GM23248 (cell line): ENCODE results near the gene CCL22. TPM values are rescaled to one million over a fixed set of nuclear protein-coding genes. Genes with fewer than 3 reads are reported as not detected.

ENCODE experiments used
- DNase-seq: peaks from one replicate; pipeline ENCODE4 v3.0.0-alpha.2; 2015
- H2AFZ ChIP-seq: fragments of 200-600 bp; sonication (generic); 2 replicates; pipeline ENCODE4 v1.6.1; 2016; ENCODE audit warnings: antibody characterized with exemption
- H3F3A ChIP-seq: fragments of 200-600 bp; sonication (generic); 2 replicates; pipeline ENCODE4 v1.6.1; 2016; ENCODE audit warnings: mild to moderate bottlenecking, antibody characterized with exemption, mixed run types; ENCODE audit not compliant: insufficient read depth
- H3K27ac ChIP-seq: fragments of 200-600 bp; sonication (generic); 2 replicates; pipeline ENCODE4 v1.5.1; 2016; ENCODE audit warnings: mild to moderate bottlenecking
- H3K27me3 ChIP-seq: fragments of 200-600 bp; sonication (generic); replicated peaks from 2 replicates; pipeline ENCODE4 v1.6.1; 2016; ENCODE audit warnings: mild to moderate bottlenecking; ENCODE audit not compliant: insufficient read depth
- H3K36me3 ChIP-seq: fragments of 200-600 bp; sonication (generic); 2 replicates; pipeline ENCODE4 v1.6.1; 2016; ENCODE audit warnings: low read depth, mild to moderate bottlenecking
- H3K4me1 ChIP-seq: fragments of 200-600 bp; sonication (generic); 2 replicates; pipeline ENCODE4 v1.6.1; 2016; ENCODE audit warnings: mild to moderate bottlenecking; ENCODE audit not compliant: insufficient read depth
- H3K4me2 ChIP-seq: fragments of 200-600 bp; sonication (generic); one replicate; pipeline ENCODE4 v1.6.1; 2016; ENCODE audit warnings: mild to moderate bottlenecking; ENCODE audit not compliant: unreplicated experiment
- H3K4me3 ChIP-seq: fragments of 200-600 bp; sonication (generic); 2 replicates; pipeline ENCODE4 v1.5.1; 2016; ENCODE audit warnings: mild to moderate bottlenecking
- H3K79me2 ChIP-seq: fragments of 200-600 bp; sonication (generic); 2 replicates; pipeline ENCODE4 v1.6.1; 2016; ENCODE audit warnings: mild to moderate bottlenecking; ENCODE audit not compliant: insufficient read depth
- H3K9ac ChIP-seq: fragments of 200-600 bp; sonication (generic); 2 replicates; pipeline ENCODE4 v1.6.1; 2016; ENCODE audit warnings: mild to moderate bottlenecking
- H3K9me2 ChIP-seq: fragments of 200-600 bp; sonication (generic); 2 replicates; pipeline ENCODE4 v1.6.1; 2016; ENCODE audit warnings: mixed run types, mild to moderate bottlenecking, moderate library complexity; ENCODE audit not compliant: insufficient read depth
- H3K9me3 ChIP-seq: fragments of 200-600 bp; sonication (generic); one replicate; pipeline ENCODE4 v1.6.1; 2017; ENCODE audit warnings: low read depth
- H4K20me1 ChIP-seq: fragments of 200-600 bp; sonication (generic); 2 replicates; pipeline ENCODE4 v1.6.0; 2016; ENCODE audit not compliant: insufficient read depth
- EZH2 ChIP-seq: fragments of 200-600 bp; sonication (generic); IDR thresholded peaks from 2 replicates; pipeline ENCODE4 v1.6.1; 2018; ENCODE audit warnings: antibody characterized with exemption, mild to moderate bottlenecking; ENCODE audit not compliant: insufficient read depth, poor library complexity, severe bottlenecking
- EZH2phosphoT487 ChIP-seq: fragments of 200-600 bp; sonication (generic); IDR thresholded peaks from 2 replicates; pipeline ENCODE4 v1.6.1; 2018; ENCODE audit warnings: antibody characterized with exemption, moderate library complexity, mild to moderate bottlenecking, low read depth; ENCODE audit not compliant: insufficient read depth
- WGBS, 2 experiments: methylation state at CpG; one replicate each; pipeline ENCODE4 v1.1.6; 2015 to 2017; ENCODE audit warnings: low lambda C conversion rate in 2 of 2, low coverage in 1 of 2; ENCODE audit errors: missing lambda C conversion rate in 2 of 2; 5-methylcytosine and 5-hydroxymethylcytosine counted together
- in situ Hi-C: fragments of 300-500 bp; cut with MboI; formaldehyde crosslinking; loops from 2 replicates; pipeline ENCODE4 v1.15.0; 2020
- polyA plus RNA-seq: library from polyadenylated mRNA; unstranded; fragments of >200 nt; fragmentation: Nextera tagmentation; extraction: Ambion mirVana; gene quantifications from 2 replicates; pipeline ENCODE4 v1.2.1, GENCODE V29; 2016
- small RNA-seq: library from RNA; depleted of rRNA; stranded (forward); fragments of <200 nt; gene quantifications from one replicate; pipeline ENCODE3, GENCODE V24; 2014; ENCODE audit warnings: low read depth, low replicate concordance
- total RNA-seq: library from RNA; depleted of rRNA; stranded (reverse); fragments of >200 nt; shearing (Covaris generic); gene quantifications from 2 replicates; pipeline ENCODE4 v1.2.3, GENCODE V29; 2014; rRNA removed

Gene CCL22
- total and polyA plus RNA-seq, 2 experiments from 2014 or later = 0.10 TPM; not detected in 1

- in situ Hi-C loops = no loop called here
Observed at GRCh38 chr16:57413301-57413730, 54.7 kb downstream of the CCL22 start.

GRCh38 chr16:57413733-57414132 lies 55.1 kb downstream of the CCL22 start:
- no peak for DNase-seq
- no peaks in the 10 kb centered on the region for H3K9me3 ChIP-seq
- H4K20me1 ChIP-seq = no peaks in the 10 kb centered on the region
- H2AFZ ChIP-seq = no peak overlapping the region
- H3K4me2 ChIP-seq = no peak overlapping the region
- 35 to 38% methylated on average over 7 of the region's 7 CpGs for WGBS, 2 experiments
- no peak overlapping the region for H3K9ac ChIP-seq
- H3K4me1 ChIP-seq = 0 out of 2 replicates have a peak, but pooled peaks cover 2% of the 10 kb centered on the region
- H3F3A ChIP-seq = no peaks in the 10 kb centered on the region
- H3K27ac ChIP-seq = no peak overlapping the region
- H3K4me3 ChIP-seq = no peak overlapping the region
- H3K9me2 ChIP-seq = no peaks in the 10 kb centered on the region
- no peaks in the 10 kb centered on the region for H3K79me2 ChIP-seq
- in situ Hi-C loops = no loop called here
- peaks cover 27% of the 10 kb centered on the region for H3K27me3 ChIP-seq
- TF ChIP-seq EZH2 (no peak), EZH2phosphoT487 (no peak)
- no peaks in the 10 kb centered on the region for H3K36me3 ChIP-seq

More at GRCh38 chr16:57413301-57413730, 54.7 kb downstream of the CCL22 start:
- Histone ChIP-seq H4K20me1 (no peaks in the 10 kb centered on the region), H3K4me3 (no peak overlapping the region), H3K9me3 (no peaks in the 10 kb centered on the region), H3K36me3 (no peaks in the 10 kb centered on the region), H3K4me2 (no peak overlapping the region), H3K79me2 (no peaks in the 10 kb centered on the region), H3K4me1 (0 out of 2 replicates have a peak, but pooled peaks cover 2% of the 10 kb centered on the region), H3K9ac (no peak overlapping the region), H3K27ac (no peak overlapping the region), H3F3A (no peaks in the 10 kb centered on the region), H3K27me3 (peaks cover 27% of the 10 kb centered on the region), H2AFZ (no peak overlapping the region), H3K9me2 (no peaks in the 10 kb centered on the region)
- DNase-seq = no peak
- no peak for TF ChIP-seq EZH2phosphoT487
- no peak for TF ChIP-seq EZH2
- 72 to 73% methylated on average over 5 of the region's 5 CpGs for WGBS, 2 experiments

Small RNAs within 50 kb of the gene (small RNA-seq; reads per million reads assigned to genes)
- gene AC108081.1 = not detected

Other genes starting within 250 kb of the CCL22 start
- gene PSME3IP1, start 172.7 kb upstream of the CCL22 start, total RNA-seq = 39.7 and 42.2 TPM in 2 replicates
- gene PSME3IP1, start 172.7 kb upstream of the CCL22 start, polyA plus RNA-seq = 58.9 and 67.7 TPM in 2 replicates
- gene RSPRY1, start 172.5 kb upstream of the CCL22 start, total RNA-seq = 34.7 and 42.7 TPM in 2 replicates
- gene RSPRY1, start 172.5 kb upstream of the CCL22 start, polyA plus RNA-seq = 39.1 and 43.9 TPM in 2 replicates
- gene ARL2BP, start 113.5 kb upstream of the CCL22 start, total RNA-seq = 116 and 136 TPM in 2 replicates
- gene ARL2BP, start 113.5 kb upstream of the CCL22 start, polyA plus RNA-seq = 111 and 114 TPM in 2 replicates
- not detected in 2 replicates for gene PLLP, start 74.1 kb upstream of the CCL22 start, total RNA-seq
- gene PLLP, start 74.1 kb upstream of the CCL22 start, polyA plus RNA-seq = 0.44 and 0.46 TPM in 2 replicates
- gene CX3CL1, start 13.7 kb downstream of the CCL22 start, total RNA-seq = not detected in 2 replicates
- gene CX3CL1, start 13.7 kb downstream of the CCL22 start, polyA plus RNA-seq = not detected in 2 replicates
- gene CCL17, start 46.0 kb downstream of the CCL22 start, total RNA-seq = not detected in 2 replicates
- gene CCL17, start 46.0 kb downstream of the CCL22 start, polyA plus RNA-seq = not detected in 2 replicates
- gene CIAPIN1, start 88.6 kb downstream of the CCL22 start, total RNA-seq = 35.7 TPM in 2 replicates
- gene CIAPIN1, start 88.6 kb downstream of the CCL22 start, polyA plus RNA-seq = 45.1 and 55.2 TPM in 2 replicates
- gene COQ9, start 88.7 kb downstream of the CCL22 start, total RNA-seq = 31.5 and 41.3 TPM in 2 replicates
- 41.4 and 41.8 TPM in 2 replicates for gene COQ9, start 88.7 kb downstream of the CCL22 start, polyA plus RNA-seq
- 152 and 163 TPM in 2 replicates for gene POLR2C, start 103.9 kb downstream of the CCL22 start, total RNA-seq
- 39.6 and 40.0 TPM in 2 replicates for gene POLR2C, start 103.9 kb downstream of the CCL22 start, polyA plus RNA-seq
- 51.6 and 60.5 TPM in 2 replicates for gene DOK4, start 127.7 kb downstream of the CCL22 start, total RNA-seq
- gene DOK4, start 127.7 kb downstream of the CCL22 start, polyA plus RNA-seq = 44.6 and 47.1 TPM in 2 replicates
- gene CCDC102A, start 177.8 kb downstream of the CCL22 start, total RNA-seq = 17.7 and 20.6 TPM in 2 replicates
- gene CCDC102A, start 177.8 kb downstream of the CCL22 start, polyA plus RNA-seq = 3.9 and 4.6 TPM in 2 replicates
- not detected in 2 replicates for gene ADGRG5, start 183.9 kb downstream of the CCL22 start, total RNA-seq
- gene ADGRG5, start 183.9 kb downstream of the CCL22 start, polyA plus RNA-seq = 0.05 and 0.18 TPM in 2 replicates